Body of pancreas (tissue), 4 donors: ENCODE data around the gene TIFAB.
A peak's percentile ranks its signal among the peaks of the same experiment; 100 is the strongest.

Experiments
- CTCF ChIP-seq, 7 experiments: fragments of 450-650 bp in 4 of 7; fragments of 200-600 bp in 3 of 7; sonication (generic) in 3 of 7; IDR thresholded peaks; one replicate each; pipeline ENCODE4 v1.5.1; 2016 to 2019; ENCODE audit warnings: antibody characterized with exemption in 7 of 7
- POLR2A ChIP-seq, 3 donors: fragments of 450-650 bp; IDR thresholded peaks; one replicate each; pipeline ENCODE4 v1.6.1; 2016; ENCODE audit warnings: antibody characterized with exemption in 3 of 3, mild to moderate bottlenecking in 2 of 3

- peak; percentile 45 to 66 (median 53) for TF ChIP-seq CTCF (IDR thresholded peaks at IDR 0.05)
- no peak for TF ChIP-seq POLR2A (IDR thresholded peaks at IDR 0.05)
Observed at GRCh38 chr5:135457424-135458071, 5.4 kb upstream of the TIFAB start.
